ENCODE data around the gene TEAD1.
"Not testable (repeated sequence)": the region's sequence is repeated elsewhere in the genome, so short reads cannot be mapped to it uniquely, and the experiment has no call there.

The TEAD1 gene

DNA sequence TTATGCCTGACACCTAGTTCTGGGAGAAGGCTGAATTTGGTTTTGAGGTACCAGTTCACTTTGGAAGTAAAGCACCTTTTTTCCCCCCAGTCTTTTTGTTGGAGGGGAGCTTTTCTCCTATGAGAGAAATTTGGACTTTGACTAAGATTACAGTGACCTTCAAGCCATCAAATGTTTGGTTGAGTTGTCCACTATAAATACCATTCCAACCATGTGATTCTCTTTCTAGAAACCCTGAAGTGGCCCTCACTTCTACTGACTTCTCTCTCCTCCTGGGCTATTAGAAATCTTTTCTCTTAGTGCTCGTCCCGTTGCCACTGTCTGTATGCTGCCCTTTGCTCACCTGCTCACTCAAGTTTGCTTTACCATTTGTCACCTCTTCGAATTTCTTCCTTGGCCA lies 82.6 kb downstream of the TEAD1 start:
- DNase-seq (ENCODE audit: low spot score): no peak
- in situ Hi-C loops (cut with MboI; ENCODE audit: low sequenced_read_pairs, unreplicated experiment): no loop called here
- TF ChIP-seq, protein P1, sequence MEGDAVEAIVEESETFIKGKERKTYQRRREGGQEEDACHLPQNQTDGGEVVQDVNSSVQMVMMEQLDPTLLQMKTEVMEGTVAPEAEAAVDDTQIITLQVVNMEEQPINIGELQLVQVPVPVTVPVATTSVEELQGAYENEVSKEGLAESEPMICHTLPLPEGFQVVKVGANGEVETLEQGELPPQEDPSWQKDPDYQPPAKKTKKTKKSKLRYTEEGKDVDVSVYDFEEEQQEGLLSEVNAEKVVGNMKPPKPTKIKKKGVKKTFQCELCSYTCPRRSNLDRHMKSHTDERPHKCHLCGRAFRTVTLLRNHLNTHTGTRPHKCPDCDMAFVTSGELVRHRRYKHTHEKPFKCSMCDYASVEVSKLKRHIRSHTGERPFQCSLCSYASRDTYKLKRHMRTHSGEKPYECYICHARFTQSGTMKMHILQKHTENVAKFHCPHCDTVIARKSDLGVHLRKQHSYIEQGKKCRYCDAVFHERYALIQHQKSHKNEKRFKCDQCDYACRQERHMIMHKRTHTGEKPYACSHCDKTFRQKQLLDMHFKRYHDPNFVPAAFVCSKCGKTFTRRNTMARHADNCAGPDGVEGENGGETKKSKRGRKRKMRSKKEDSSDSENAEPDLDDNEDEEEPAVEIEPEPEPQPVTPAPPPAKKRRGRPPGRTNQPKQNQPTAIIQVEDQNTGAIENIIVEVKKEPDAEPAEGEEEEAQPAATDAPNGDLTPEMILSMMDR (IDR thresholded peaks at IDR 0.05; ENCODE audit: borderline replicate concordance, control extremely low read depth, extremely low read depth, insufficient read depth, missing control alignments): no peak

- TF ChIP-seq, protein P1 (IDR thresholded peaks at IDR 0.05; ENCODE audit: borderline replicate concordance, control extremely low read depth, extremely low read depth, insufficient read depth, missing control alignments): no peak
- in situ Hi-C loops (cut with MboI; ENCODE audit: low sequenced_read_pairs, unreplicated experiment): no loop called here
- no peak for DNase-seq (ENCODE audit: low spot score)
These were observed 83.2 kb downstream of the TEAD1 start for GRCh38 chr11:12757416-12757815.

DNA sequence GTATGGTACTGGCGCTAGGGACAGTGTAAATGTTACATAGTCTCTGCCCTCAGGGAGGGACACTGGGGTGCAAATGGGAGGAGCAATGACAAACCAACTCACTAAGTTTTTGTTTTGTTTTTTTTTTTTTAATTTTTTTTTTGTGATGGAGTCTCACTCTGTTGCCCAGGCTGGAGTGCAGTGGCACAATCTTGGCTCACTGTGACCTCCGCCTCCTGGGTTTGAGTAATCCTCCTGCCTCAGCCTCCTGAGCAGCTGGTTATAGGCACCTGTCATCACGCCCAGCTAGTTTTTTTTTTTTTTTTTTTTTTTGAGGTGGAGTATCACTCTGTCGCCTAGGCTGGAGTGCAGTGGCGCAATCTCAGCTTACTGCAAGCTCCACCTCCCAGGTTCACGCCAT lies 83.9 kb downstream of the TEAD1 start:
- in situ Hi-C loops (cut with MboI; ENCODE audit: low sequenced_read_pairs, unreplicated experiment); DNase-seq (ENCODE audit: low spot score): not testable (repeated sequence)

DNA sequence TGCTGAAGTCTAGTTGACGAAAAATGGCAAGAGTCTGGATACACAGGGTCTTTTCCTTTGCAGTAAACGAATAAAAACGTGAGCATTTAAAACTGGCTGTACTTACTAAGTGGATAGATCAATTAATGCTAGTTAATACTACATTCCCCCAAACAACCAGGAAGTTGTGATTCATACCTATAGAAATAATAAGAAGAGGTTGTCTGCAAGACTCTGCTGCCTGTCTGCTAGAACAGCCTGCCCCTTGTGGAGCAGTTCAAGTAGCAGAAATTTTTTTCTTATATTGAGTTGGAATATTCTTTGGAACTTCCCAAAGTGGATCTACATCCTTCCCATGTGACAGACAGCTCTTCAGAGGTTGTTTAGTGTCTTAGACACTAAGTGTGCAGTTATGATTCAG lies 86.8 kb downstream of the TEAD1 start:
- TF ChIP-seq, protein P1 (IDR thresholded peaks at IDR 0.05; ENCODE audit: borderline replicate concordance, control extremely low read depth, extremely low read depth, insufficient read depth, missing control alignments): no peak
- no peak for DNase-seq (ENCODE audit: low spot score)
- in situ Hi-C loops (cut with MboI; ENCODE audit: low sequenced_read_pairs, unreplicated experiment): no loop called here

GRCh38 chr11:12762278-12762677 lies 88.1 kb downstream of the TEAD1 start:
- DNase-seq (ENCODE audit: low spot score): no peak
- in situ Hi-C loops (cut with MboI; ENCODE audit: low sequenced_read_pairs, unreplicated experiment): no loop called here
- TF ChIP-seq, protein P1 (IDR thresholded peaks at IDR 0.05; ENCODE audit: borderline replicate concordance, control extremely low read depth, extremely low read depth, insufficient read depth, missing control alignments): no peak

DNA sequence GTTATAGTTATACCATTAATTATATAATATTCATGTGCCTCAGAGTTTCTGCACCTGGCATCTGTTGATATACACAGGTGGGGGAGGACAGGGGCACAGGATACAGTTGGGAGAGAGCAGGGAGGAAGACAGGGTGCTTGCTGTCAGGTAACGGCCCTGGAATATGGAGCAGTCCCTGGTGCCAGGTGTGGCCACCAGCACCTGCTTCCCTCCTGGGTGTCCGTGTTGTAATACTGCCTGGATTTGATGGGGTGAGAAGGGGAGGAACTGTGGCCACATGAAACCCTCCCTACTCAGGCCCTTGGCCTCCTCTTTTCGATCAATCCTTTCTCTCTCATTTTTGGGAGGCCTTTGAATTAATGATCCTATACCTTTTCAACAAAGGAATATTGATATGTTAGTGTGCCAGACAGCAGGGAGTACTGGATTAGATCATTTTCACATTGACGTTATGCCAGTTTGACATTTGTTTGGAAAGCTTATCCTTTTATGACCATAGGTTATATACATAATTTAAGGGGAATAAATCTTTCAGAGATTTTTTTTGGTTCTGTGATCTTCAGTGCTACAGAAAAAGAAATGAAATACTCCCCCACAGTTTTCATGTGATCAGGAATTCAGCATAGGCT lies 88.6 kb downstream of the TEAD1 start:
- in situ Hi-C loops (cut with MboI; ENCODE audit: low sequenced_read_pairs, unreplicated experiment): no loop called here

GRCh38 chr11:12764187-12764914 lies 90.1 kb downstream of the TEAD1 start:
- in situ Hi-C loops (cut with MboI; ENCODE audit: low sequenced_read_pairs, unreplicated experiment): no loop called here
- TF ChIP-seq, protein P1 (IDR thresholded peaks at IDR 0.05; ENCODE audit: borderline replicate concordance, control extremely low read depth, extremely low read depth, insufficient read depth, missing control alignments): no peak

More for the DNA sequence above, 88.6 kb downstream of the TEAD1 start:
- no peak for DNase-seq (ENCODE audit: low spot score)
- TF ChIP-seq, protein P1 (IDR thresholded peaks at IDR 0.05; ENCODE audit: borderline replicate concordance, control extremely low read depth, extremely low read depth, insufficient read depth, missing control alignments): no peak

More at GRCh38 chr11:12764187-12764914, 90.1 kb downstream of the TEAD1 start:
- no peak for DNase-seq (ENCODE audit: low spot score)
